Skin epidermis (tissue), 12 donors: ENCODE data around the gene BCKDK.
"Not testable (repeated sequence)": the region's sequence is repeated elsewhere in the genome, so short reads cannot be mapped to it uniquely, and the experiment has no call there.

Experiments
- H3K27ac ChIP-seq, 21 experiments: fragments of 200-600 bp; sonication (generic) in 11 of 21; one replicate each; pipeline ENCODE4 v1.5.0; 2020; ENCODE audit warnings: mild to moderate bottlenecking in 3 of 21, inconsistent platforms in 2 of 21, moderate library complexity in 2 of 21
- H3K4me3 ChIP-seq, 7 experiments: fragments of 200-600 bp; sonication (generic) in 2 of 7; one replicate each; pipeline ENCODE4 v1.5.0; 2020; ENCODE audit warnings: inconsistent platforms in 2 of 7, mild to moderate bottlenecking in 2 of 7, moderate library complexity in 1 of 7

The BCKDK gene

GRCh38 chr16:31090540-31090939, 17.6 kb upstream of the BCKDK start:
- peak overlapping the region in 4 of 21 experiments; percentile 4 to 50 (median 39) for H3K27ac ChIP-seq
- no peak overlapping the region for H3K4me3 ChIP-seq

DNA sequence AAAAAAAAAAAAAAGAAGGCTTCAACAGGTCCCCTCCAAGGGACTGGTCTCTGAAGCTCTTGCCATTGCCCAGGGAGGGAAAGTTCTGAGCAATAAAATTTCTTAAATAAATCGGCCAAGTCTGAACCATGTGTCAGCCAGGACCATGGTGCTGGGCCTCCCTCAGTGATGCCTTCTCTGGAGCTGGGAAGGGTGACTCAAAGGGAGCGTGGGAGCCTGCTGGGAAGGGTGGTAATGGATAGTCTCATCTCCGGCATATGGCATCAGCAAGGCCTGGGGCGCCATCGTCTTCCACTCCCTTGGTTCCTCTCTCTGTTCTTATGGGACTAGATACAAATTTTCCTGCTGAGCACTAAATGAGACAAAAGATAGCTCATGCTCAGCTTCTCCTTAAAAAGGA, 15.9 kb upstream of the BCKDK start:
- H3K4me3 ChIP-seq, result no peak overlapping the region
- H3K27ac ChIP-seq, result peak overlapping the region in 1 of 21 experiments; percentile 60

- Histone ChIP-seq H3K4me3 (peak overlapping the region in 5 of 7 experiments; percentile 56 to 86 (median 71)), H3K27ac (peak overlapping the region in 6 of 21 experiments; percentile 3 to 89 (median 67))
Observed at GRCh38 chr16:31093132-31093703, 15.0 kb upstream of the BCKDK start.

DNA sequence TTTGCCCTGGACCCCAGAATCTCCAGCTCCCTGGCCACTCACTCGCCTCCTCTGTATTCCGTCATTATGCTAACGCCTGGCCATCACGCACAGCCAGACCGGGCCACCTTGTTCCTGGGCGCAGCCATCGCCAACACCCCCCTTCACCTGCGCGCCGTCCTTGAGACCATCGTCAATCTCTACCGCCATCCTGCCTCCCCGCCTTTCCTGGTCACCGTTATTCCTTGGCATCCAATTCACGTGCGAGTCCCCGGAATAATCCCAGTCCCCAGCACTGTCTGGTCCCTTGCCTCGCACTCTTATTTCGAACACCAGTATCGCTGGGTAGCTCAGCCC, 14.1 kb upstream of the BCKDK start:
- Histone ChIP-seq H3K4me3 (peak overlapping the region; percentile 56 to 86 (median 71)), H3K27ac (peak overlapping the region; percentile 16 to 89 (median 85))

DNA sequence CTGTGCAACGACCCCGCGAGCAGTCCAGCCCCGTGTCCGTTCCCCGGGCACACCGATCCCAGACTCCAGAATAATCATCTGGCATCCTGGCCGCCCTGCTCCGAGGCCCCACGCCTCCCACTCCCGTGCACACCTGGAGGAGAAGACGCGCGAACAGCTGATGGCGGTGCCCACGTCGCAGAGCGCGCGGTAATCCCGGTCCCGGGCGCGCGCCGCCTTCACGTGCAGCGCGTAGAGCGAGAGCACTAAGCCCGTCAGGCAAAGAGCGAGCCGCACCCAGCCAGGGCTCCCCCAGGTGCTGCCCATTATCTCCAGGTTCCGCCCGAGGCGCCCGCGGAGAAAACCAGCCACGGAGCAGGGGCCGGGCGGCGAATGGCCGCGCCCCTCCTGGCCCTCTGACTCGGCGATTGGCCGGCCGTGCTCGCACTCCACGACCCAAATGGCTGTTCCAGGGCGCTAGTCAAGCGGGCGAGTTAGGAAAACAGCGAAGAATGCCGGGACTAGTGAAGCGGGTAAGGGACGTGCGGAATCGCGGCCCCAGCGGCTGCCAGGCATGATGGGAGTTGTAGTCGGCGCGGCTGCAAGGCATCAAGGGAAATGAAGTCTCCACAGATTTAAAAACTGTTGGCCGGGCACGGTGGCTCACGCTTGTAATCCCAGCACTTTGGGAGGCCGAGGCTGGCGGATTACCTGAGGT, 13.6 kb upstream of the BCKDK start, which contains the start of gene VKORC1:
Gene VKORC1, minus strand, starts transcription at position 374 of the 697 bp plus-strand sequence. Its CDS starts 68 bp downstream, at position 306.
- H3K27ac ChIP-seq, result peak within 1 kb of the TSS; percentile 16 to 89 (median 85)
- peak within 1 kb of the TSS; percentile 56 to 86 (median 71) for H3K4me3 ChIP-seq

DNA sequence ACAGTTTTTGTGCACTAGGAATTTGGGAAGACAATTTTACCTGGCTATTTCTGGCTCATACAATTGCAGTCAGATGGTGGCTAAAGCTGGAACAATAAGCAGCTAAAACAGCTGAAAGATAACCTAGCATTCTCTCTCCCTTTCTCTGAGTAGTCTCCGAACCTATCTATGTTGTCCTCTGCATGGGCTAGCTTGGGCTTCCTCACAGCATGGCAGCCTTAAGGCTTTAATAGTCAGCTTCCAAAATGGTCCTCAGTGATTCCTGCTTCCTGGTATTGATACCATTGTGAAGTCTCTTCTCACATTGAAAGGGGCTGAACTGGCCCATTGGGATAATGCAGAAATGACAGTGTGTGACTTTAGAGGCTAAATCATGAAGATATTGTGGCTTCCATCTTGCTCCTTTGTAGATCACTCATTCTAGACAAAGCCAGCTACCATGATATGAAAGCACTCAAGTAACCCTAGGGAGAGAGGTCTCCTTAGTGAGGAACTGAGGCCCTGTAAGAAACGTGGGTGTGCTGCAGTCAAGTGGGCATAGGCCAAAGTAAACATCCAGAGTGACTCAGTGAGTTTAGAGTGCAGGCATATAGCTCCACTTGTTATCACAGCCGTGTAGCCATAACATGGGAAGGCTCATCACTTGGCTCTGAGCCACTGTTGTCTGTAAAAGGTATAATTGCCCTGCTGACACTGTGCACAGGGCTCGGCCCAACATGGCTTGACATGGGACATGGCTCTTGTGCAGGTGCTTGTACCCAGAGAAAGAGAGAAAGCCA, 8.1 kb upstream of the BCKDK start:
- Histone ChIP-seq H3K27ac (no peak overlapping the region), H3K4me3 (no peak overlapping the region)

DNA sequence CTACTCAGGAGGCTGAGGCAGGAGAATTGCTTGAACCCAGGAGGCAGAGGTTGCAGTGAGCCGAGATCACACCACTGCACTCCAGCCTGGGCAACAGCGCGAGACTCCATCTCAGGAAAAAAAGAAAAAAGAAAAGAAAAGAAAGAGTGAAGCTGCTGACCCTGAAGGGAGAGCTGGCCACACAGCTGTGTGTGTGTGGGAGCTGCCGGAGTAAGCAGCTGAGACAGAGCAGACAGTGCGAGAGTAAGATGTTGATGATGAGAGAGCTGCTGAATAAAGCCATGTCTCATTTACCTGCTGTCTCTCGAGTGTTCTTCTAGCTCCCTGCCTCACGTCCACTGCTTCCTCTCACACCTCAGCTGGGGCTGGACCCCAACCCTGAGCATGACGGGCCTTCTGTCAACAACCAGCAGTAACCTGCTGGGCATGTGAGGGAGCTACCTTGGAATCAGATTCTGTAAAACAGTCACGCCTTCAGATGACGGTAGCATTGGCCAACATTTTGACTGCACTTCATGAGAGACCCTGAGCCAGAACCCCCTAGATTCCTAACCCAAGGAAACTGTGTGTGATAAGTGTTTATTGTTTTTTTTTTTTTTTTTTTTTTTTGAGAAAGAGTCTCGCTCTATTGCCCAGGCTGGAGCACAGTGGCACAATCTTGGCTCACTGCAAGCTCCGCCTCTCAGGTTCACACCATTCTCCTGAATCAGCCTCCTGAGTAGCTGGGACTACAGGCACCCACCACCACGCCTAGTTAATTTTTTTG, 7.1 kb upstream of the BCKDK start:
- not testable (repeated sequence) for H3K4me3 ChIP-seq, H3K27ac ChIP-seq

DNA sequence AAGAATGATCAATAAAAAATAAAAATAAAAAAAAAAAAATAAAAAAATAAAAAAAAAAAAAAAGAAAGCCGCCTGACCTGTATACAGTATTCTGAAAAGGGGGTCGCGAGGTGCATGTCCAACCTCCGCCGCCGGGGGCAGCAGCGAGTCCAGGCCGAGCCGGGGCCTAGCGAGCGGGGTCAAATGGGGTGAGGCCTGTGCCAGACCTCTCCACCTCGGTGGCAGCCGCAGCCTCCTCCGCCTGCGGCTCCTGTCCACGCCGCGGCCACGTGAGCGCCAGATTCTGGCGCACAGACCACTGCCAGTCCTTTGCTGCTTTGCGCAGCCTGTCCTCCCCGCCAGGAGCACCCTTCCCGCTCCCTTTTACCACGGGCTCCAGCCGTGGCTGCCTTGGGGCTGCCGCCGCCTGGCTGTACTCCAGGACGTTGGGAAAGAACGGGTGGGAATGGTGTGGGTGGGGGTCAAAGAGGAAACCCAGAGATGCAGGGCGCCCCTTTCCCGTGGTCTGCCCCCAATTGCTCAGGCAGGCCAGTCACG, 2.4 kb upstream of the BCKDK start:
- H3K4me3 ChIP-seq, result peak overlapping the region in 2 of 7 experiments; percentile 15 to 23
- peak overlapping the region in 15 of 21 experiments; percentile 16 to 83 (median 65) for H3K27ac ChIP-seq

GRCh38 chr16:31106509-31107464, 1.4 kb upstream of the BCKDK start:
- H3K27ac ChIP-seq, result peak overlapping the region in 2 of 21 experiments; percentile 55 to 76
- H3K4me3 ChIP-seq, result no peak overlapping the region

DNA sequence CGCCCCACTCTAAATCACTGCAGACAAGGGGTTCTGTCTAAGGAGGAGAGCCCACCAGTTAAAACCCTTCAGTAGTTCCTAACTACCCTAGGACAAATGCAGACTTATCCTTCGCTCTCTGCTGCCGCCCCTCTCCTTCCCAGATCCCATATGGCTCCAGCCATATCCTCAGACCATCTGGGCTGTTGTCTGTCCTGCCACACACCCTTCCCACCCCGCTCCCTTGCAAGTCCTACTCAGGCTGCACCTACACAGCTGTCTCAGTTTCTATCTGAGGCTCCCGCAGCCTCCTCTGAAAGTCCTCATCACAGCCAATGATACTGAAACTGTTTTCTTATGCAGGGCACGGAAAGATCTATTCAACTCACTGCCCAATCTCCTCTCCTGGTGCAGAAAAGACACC, 720 bp upstream of the BCKDK start:
- H3K27ac ChIP-seq, result peak overlapping the region in 4 of 21 experiments; percentile 94 to 98 (median 96)
- peak overlapping the region in 1 of 7 experiments; percentile 92 for H3K4me3 ChIP-seq

GRCh38 chr16:31108794-31109558, 790 bp downstream of the BCKDK start:
- H3K4me3 ChIP-seq, result peak overlapping the region; percentile 69 to 98 (median 92)
- H3K27ac ChIP-seq, result peak overlapping the region; percentile 75 to 98 (median 95)

DNA sequence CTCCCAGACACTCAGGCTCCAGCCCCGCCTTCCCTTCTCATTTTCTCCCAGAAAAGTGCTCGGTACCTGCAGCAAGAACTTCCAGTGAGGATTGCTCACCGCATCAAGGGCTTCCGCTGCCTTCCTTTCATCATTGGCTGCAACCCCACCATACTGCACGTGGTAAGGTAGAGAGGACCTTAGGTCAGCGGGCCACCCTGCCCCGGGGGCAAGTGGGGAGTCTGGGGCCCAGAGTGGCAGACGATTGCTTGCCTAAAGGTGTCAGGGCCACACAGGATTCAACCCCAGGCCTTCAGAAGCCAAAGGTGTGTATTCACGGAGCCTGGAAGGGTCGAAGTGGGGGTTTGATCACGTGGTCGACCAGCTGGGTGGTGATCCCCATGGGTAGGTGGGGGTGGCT, 1.4 kb downstream of the BCKDK start:
- Histone ChIP-seq H3K4me3 (no peak overlapping the region), H3K27ac (peak overlapping the region in 6 of 21 experiments; percentile 90 to 98 (median 96))

GRCh38 chr16:31110106-31111034, 2.2 kb downstream of the BCKDK start:
- H3K27ac ChIP-seq, result peak overlapping the region in 2 of 21 experiments; percentile 19 to 21
- H3K4me3 ChIP-seq, result no peak overlapping the region

GRCh38 chr16:31111881-31112466, 3.8 kb downstream of the BCKDK start:
- H3K4me3 ChIP-seq, result no peak overlapping the region
- peak overlapping the region in 16 of 21 experiments; percentile 52 to 84 (median 72) for H3K27ac ChIP-seq

GRCh38 chr16:31112711-31113110, 4.5 kb downstream of the BCKDK start:
- Histone ChIP-seq H3K4me3 (no peak overlapping the region), H3K27ac (peak overlapping the region in 19 of 21 experiments; percentile 52 to 84 (median 73))
